Endometrium (tissue), 2 donors: ENCODE results near the gene MYMK.

Experiments
- FAIRE-seq: peaks from 2 replicates; lab custom pipeline; 2012; peaks lifted over from hg19 to GRCh38; lab: Jason Lieb, UNC
- donor health status: control.
- donor health status: control.

The MYMK gene

DNA sequence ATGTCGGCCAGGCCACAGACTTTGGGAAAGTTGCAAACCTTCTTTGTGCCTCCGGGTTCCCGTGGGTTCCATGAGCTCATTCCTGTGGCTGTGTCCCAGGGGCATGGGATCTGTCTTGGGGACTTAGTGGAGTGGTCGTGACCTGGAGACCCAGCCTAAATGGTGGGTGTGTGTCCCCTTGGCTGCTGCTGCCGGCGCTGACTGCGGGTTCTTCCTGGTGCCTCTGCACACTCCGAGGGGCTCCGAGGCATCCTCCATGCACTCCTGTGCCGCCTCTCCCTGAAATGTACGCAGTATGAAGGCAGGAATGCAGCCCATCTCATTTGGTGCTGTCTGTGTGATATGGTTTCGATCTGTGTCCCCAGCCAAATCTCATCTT lies 24.9 kb downstream of the MYMK start:
- no peak for FAIRE-seq

DNA sequence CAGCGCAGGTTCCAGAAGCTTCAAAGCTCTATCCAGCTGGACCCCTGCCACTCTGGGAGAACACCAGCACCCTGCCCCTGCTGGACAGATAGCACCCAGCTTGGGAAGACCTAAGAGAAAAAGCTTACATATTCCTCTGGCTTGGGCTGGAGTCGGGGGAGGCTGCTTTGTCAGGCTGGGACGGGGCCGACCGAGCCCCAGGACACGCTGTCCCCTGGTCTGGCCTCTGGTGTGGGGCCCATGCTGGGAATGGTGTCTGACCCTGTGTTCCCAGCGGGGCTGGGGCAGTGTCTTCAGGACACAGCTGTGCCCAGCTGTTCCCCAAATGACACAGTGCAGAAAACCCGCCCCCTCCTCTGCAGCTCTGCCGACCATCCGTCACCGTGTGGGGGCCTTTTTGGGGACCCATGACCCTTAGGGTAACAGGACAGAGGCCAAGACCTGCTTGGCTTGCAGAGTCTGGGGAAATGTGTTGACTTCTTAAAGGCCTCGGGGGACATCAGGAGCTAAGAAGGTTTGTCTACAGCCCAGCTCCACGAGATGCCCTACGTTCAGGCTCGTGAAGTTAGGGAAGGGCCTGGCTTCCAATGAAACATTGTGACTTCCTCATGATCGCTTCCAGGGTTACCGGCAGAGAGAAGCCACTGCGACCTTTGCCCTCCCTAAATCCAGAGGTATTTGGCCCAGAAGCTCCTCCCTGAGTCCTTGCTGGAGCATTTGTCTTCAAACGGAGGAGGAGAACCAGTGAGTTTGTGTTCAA lies 25.4 kb downstream of the MYMK start:
- FAIRE-seq = no peak

DNA sequence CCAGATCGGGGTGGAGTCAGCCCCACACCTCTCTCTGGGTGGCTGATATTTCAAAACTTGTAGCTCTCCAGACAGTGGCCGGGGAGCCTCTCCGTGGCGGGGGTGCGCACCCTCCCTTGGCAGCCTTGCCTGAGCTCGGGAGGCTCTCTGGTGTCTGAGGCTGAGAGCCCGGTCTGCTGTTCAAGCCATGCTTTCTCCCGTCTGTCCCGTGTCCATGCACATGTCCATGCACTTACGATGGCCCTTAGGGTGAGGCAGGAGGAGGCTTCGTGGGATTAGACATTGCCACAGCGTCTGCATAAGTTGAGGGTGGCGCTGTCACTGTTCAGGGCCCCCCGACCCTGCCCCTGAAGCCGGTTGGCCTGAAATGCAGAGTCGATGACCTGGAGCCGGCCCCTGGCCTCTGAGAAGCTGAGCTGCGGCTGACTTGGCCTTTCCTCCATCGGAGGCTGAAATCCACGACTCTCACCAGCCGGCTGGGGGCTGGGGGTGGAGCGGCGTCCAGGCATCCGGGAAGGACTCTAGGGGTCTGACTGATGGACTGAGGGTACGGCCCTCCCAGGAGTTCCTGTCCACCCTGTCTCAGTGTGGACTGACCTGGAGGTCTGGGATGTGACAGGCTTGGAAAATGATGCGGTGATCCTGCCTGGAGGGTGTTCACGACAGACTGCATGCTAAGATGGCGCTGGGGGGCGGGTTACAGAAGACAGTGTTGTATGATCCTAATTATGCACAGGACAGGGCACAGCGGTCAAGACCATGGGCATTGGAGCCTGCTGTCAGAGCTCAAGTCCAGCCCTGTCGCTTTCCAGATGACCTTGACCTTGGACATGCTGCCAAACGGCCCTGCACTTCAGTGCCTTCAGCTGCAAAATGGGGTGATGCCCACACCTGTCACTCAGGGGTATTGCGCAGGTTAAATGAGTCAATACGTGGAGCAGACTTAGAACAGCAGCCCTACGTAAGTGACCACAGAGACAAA lies 27.6 kb downstream of the MYMK start:
- no peak for FAIRE-seq

DNA sequence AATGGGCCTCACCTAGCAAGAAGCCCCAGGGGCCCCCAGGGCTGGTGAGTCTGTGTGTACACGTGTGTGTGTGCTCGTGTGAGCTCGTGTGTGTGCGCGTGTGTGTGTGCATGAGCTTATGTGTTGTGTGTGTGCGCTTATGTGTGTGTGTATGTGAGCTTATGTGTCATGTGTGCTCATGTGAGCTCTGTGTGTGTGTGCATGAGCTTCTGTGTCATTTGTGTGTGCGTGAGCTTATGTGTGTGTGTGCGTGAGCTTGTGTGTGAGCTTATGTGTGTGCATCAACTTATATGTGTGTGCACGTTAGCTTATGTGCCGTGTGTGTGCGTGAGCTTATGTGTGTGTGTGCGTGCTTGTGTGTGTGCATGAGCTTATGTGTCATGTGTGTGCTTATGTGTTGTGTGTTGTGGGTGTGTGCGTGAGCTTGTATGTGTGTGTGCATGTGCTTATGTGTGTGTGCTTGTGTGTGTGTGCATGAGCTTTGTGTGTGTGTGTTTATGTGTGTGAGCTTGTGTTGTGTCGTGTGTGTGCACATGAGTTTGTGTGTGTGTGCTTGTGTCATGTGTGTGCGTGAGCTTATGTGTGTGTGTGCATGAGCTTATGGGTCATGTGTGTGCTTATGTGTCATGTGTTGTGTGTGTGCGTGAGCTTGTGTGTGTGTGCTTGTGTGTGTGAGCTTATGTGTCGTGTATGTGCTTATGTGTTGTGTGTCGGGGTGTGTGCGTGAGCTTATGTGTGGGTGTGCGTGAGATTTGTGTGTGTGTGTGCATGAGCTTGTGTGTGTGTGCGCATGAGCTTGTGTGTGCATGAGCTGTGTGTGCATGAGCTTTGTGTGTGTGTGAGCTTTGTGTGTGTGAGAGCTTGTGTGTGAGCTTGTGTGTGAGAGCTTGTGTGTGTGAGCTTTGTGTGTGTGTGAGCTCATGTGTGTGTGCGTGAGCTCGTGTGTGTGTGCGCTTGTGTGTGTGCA lies 29.1 kb downstream of the MYMK start:
- no peak for FAIRE-seq

DNA sequence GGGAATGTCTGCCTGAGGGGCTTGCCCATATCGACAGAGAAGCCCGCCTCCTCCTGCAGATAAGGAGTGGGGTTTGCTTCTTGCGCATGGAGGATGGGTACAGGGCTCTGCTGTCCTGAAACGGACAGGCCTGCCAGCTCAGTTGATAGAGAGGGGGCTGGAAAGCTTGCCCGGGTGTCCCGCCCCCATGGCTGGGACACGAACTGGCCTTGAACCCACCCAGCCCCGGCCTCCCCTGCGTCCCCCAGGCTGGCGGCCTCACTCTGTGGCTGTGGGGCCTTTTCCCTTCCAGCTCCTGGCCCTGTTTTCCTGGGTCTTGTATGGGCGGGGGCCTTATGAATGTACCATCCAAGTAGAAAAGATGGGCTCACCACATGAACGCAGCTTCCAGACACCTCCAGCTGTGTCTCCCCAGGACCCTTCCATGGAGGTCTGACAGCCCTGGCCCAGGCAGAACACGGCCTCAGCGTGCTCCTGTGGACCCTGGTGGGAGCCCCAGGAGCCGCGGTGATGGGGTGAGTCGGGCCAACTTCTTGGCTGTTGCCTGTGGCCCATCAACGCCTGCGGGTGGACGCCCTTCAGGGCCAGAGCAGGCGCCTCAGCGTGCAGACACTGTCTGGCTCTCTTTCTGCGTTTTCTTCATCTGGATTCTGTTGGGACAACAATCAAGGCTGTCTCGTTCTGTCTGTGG lies 30.0 kb downstream of the MYMK start:
- no peak for FAIRE-seq

DNA sequence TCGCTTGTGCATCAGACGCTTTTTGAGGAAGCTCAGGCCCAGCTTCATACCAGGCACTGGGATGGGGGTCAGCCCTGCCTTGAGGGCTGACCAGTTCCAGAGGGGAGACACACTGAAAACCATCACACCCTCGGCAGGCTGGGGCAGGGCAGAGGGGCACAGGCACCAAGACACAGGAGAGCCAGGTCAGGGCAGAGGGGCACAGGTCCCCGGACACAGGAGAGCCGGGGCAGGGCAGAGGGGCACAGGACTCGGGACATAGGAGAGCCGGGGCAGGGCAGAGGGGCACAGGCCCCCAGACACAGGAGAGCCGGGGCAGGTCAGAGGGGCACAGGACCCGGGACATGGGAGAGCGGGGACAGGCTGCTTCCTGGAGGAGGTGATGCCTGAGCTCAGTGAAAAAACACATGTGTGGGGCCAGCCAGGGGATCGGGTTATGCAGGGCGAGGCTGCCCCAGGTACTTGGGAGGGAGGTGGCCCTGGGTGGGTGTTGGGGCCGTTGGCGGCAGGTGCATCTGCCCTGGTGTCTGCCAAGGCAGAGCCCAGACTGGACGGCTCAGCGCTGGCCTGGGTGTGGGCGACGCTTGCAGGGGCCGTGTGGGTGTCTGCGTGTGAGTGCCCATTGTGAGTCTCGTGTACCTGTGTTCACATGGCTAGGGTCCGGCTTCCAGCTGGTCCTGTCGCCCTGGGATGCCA lies 30.8 kb downstream of the MYMK start:
- FAIRE-seq = no peak

DNA sequence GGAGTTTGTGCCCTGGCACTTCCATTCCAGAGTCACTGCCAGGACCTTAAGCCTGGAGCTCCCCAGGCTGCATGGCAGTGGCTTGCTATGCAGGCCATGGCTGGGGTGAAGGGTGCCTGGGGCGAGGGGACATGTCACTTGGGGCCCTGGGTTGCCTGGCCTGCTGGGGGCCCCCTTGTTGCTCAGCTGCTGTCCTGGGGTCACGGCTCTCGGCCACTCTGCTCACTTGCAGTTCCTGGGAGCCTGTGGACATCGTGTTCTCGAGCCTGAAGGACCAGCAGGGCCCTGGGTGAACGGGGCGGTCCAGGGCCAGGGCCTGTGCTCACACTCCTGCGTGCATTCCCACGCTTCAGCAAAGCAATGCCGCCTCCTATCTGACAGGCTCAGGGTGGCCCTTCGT lies 31.3 kb downstream of the MYMK start:
- FAIRE-seq = no peak

DNA sequence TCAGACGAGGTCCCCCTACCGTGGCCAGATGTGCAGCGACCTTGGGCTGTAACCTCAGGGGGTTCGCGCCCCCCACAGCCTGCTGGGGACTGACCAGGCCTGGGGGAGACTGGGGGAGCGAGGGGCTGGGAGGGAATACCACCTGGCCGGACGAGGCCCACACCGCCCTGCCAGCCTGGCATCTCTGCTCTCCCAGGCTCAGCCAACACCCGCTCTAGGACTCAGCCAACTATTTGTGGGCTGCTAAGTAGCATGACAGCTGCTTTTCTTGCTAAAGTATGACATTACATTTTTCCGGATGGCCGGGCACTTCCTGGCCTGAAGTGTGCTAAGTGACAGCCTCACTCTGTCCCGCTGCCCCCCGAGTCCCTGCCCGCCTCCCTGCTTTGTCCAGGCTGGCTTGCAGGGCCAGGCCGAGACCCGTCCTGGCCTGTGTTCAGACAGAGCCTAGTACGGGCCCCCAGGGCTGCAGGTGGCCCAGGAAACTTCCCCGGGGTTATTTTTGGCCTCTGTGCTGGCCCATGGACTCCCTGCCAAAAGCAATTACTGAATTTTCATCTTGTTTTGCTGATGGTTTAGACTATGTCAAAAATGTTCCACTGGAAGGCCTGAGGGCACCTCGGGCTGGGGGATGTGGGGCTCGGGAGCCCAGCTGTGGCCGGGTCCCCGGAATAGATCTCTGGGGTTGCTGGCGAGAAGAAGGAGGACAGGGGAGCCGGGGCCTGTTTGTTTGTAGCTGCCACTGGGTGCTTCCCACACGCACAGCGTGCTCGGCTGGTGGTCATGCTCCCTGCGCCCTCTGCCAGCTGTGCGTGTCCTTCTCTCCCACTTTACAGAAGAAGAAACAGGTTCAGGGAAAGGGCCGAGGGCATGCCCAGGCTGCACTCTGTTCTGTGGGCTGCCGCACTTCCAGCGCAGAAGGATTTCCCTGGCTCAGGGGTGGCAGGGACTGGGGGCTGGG lies 32.4 kb downstream of the MYMK start:
- FAIRE-seq = no peak

DNA sequence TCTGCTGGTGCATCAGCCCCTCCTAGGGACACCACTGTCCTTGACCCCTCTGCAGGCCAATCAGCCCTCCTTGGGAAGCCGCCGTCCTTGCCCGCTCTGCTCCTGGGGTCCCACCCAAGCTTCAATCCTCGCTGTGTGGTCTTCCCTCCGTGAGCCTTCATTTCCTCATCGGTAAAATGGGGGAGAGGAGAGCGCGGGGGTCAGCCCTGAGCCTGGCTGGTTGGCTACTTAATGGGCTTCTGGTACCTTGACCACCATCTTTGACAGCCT lies 33.2 kb downstream of the MYMK start:
- FAIRE-seq = no peak

DNA sequence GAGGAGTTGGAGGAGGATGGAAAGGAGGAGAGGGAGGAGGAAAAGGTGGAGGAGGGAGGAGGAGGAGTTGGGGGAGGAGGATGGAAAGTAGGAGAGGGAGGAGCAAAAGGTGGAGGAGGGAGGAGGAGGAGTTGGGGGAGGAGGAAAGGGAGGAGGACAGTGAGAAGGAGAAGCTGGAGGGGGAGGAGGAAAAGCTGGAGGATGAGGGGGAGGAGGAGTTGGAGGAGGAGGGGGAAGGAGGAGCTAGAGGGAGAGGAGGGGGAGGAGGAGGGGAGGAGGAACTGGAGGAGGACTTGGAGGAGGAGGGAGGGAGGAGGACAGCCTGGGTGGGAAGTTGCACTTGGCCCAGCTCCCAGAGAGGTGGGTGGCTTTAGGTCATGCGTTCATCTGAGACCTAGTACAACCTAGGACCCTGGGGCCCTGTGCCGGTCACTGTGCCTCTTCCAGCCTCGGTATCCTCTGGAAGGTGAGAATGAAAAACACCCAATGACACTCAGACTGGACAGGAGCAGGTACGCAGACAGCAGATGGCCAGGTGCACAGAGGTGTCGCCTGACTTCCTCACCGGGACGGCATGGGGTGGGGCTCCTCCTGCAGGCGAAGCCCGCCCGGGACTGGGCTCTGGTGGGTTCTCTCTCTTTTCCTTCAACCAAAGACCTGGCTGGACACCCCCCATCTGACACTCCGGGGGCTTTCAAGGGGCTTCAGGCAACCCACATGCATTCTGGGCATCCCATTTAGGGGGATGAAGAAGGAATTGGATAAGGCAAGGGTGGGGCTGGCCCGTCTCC lies 33.7 kb downstream of the MYMK start:
- no peak for FAIRE-seq

DNA sequence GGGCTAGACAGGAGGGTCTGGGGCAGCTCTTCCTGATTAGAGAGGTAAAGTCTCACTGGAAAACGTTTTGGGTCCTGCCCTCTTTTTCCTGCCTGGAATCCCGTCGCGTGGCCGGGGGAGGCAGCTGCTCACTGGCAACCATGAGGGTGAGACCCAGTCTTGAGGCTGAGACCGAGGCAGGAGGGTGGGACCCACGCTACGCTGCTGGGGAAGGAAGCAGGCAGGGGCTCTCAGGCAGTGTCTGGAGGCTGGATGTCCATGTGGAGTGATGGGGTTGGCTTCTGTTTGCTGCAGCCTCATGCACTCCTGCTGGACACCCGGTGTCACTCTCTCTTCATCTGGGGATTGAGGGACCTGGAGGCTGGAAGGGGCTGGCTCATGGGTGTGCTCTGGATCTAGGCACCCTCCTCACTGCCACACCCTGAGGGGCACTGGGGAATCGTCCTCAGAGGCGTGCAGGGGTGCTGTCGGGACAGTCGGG lies 34.5 kb downstream of the MYMK start:
- FAIRE-seq = no peak

DNA sequence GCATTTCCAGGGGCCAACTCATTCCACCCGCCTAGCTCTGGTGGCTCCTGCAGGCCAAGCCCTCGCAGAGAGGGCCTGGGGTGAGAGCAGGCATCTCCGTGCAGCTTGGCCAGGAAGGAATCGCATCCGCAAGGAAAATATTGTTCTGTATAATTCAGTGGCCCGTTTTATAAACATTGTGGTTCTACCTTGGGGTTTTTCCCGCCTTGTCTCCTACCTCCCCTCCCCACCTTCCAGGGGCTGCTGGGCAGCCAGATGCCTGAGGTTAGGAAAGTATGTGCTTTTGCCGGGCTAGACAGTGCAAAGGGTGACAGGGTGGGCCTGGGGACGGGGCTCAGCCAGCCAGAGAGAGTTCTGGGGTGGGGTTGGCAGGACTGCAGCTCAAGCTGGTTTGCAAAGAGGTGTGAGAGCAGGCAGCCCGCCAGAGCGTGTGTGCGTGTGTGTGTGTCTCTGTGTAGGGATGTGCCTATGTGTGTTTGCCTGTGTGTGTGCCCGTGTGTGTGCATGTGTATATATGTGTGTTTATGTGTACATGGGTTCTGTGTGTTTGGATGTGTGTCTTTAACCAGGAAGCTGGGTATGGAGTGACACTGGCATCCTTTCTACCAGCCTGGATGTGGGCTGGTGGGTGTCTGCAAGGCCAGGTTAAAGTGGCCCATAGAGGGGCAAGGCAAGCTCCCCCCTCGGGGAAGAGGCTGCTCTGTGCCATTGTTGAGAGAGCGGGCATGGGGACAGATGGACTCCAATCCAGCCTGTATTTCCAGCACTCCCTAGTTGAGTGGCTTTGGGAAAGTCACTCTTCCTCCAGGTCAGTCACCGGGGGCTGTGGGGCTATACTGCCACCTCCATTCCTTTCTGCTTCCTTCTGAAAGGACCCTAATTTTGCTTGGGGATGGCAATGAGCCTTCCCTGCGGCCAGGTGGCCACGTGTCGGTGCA lies 35.2 kb downstream of the MYMK start:
- no peak for FAIRE-seq

DNA sequence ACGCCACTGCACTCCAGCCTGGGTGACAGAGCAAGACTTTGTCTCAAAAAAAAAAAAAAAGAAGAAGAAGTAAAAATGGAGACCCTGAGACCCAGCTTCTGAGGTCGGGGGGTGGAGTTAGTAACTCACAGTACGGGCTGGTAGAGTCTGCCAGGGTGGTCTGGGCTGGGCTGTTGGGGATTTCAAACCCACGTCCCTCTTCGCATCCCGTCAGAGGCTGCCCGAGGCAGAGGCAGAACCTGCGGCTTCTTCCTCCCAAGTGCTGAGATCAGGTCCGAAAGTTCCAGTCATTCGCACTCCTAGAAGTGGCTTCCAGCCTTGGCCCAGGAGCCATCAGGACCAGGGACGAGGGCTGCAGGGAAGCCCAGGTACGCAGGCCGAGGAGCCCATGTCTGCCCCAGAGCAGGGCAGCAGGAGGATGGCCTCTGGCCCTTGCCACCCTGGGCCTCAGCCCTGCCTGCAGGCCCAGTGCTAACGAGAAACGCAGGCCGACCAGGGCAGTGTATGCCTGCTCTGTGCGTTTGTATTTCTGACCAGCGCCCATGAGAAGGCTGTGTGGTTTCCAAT lies 36.0 kb downstream of the MYMK start:
- FAIRE-seq = no peak

DNA sequence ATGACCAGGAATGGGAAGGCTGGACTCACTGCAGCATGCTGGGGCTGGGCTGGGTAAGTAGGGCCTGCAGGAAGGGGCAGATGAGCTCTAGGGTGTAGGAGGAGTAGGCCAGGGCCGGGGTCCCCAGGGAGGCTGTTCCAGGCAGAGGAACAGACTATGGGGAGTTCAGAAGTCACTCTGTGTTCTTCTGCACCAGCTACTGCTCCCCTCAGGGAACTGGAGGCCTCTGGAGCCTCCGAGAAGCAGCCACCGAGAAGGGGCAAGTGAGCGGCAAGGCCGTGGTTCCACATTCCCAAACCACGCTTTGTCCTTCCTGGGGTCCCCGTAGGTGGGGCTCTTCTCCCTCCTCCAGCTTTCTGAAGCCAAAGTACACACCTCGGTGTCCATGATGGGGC lies 37.4 kb downstream of the MYMK start:
- FAIRE-seq = no peak

DNA sequence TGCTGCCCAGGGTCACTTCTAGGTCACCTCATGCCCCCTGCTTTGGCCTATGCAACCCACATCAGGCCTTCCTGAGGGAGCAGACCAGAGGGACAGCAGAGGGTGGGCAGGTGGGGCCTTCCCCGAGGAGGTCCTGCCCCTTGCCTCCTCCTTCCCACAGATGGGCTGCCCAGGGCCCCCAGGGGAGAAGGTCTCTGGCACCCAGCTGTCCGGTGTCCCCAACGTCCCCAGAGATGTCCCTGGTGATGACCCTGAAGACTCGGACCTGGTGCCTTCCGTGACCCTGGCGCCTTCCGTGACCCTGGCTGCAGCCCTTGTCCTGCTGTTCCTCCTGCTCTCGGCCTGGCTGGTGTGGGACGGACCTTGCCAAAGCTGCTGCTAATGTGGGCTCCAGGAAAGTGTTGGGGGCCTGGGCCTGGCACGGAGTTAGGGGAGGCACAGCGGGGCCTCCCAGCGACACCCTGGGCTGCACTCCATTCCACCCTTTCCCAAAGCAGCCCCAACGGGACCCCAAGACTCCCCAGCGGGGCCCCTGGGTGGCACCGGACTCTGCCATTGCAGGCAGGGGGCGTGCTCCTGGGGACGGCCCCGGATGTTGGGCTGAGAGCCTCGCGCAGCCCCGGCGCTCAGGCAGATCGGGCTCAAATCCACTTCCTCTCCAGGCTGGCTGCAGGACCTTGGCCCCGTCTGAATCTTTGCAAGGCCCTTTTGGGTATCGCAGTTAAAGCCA lies 39.1 kb downstream of the MYMK start:
- no peak for FAIRE-seq

DNA sequence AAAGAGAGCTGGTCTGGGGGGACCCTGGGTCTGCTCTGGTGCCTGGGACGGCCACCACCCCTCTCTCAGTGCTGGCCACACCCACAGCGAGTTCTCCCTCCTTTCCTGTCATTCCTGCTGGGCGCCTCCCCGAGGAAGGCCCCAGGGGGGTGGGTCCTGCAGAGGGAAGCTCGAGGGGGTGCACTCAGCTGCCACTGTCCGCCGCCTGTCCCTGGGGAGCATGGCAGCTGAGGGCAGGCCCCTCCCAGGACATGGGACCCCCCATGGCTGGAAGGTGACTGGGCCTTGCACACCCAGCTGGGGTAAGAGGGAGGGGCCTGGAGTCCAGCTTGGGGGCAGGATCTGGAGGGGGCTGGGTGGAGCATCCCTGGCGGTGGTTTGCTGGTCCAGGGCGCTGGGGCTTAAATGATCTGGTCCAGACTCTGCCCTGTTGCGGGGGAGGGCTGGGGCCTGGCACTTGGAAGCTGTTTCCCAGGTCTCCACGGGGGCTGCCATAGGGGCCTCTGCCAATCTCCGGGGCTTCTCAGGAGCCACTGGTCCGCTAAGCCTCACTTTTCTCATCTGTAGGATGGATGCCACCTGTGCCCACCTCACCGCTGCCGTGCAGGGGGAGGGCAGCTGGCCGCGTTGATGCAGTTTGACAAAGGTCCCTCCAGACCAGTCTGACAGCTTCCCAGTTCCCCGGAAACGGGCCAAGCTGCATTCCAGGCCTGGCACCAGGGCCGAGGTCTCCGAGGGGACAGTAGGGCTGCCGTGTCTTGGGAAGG lies 39.9 kb downstream of the MYMK start:
- no peak for FAIRE-seq
